IMR-90 (cell line): ENCODE results near the gene SLC35E4. TPM values are rescaled to one million over a fixed set of nuclear protein-coding genes. Genes with fewer than 3 reads are reported as not detected.

Experiments used
- ATAC-seq: fragments of 200-7000 bp; cut with Tn5 transposase; 2 replicates; pipeline ENCODE4 v1.9.1; 2020; ENCODE audit warnings: low read depth, mild to moderate bottlenecking, moderate library complexity
- BruUV-seq: library from RNA; stranded (reverse); fragments of 400-500 nt; replicated peaks from 2 replicates; lab custom pipeline; 2021; lab: Mats Ljungman, UMichigan
- CTCF ChIA-PET: fragments of 300-600 bp; formaldehyde crosslinking; extraction: SDS; loops from one replicate; lab custom pipeline; 2021; ENCODE audit warnings: antibody characterized with exemption; lab: Yijun Ruan, JAX
- POLR2A ChIA-PET: fragments of 300-600 bp; sonication (Branson Sonifier 250); formaldehyde crosslinking; loops from one replicate; lab custom pipeline; 2022; ENCODE audit warnings: antibody characterized with exemption; ENCODE audit not compliant: unreplicated experiment; lab: Charles Lee
- DNase-seq: peaks from one replicate; pipeline ENCODE4 v3.0.0; 2013
- H2AFZ ChIP-seq: replicated peaks from 2 replicates; pipeline ENCODE3; 2013; ENCODE audit warnings: low read length, mild to moderate bottlenecking; ENCODE audit not compliant: poor library complexity
- H2AK5ac ChIP-seq: 2 replicates; pipeline ENCODE4 v1.6.1; 2013; ENCODE audit warnings: low read depth, low read length, inconsistent platforms
- H2AK9ac ChIP-seq: replicated peaks from 2 replicates; pipeline ENCODE3; 2013; ENCODE audit warnings: mild to moderate bottlenecking, low read depth, low read length, moderate library complexity; ENCODE audit not compliant: poor library complexity
- H2BK120ac ChIP-seq: 2 replicates; pipeline ENCODE4 v1.6.1; 2013; ENCODE audit warnings: low read depth, low read length, inconsistent platforms
- H2BK15ac ChIP-seq: 3 replicates; pipeline ENCODE4 v1.6.1; 2013; ENCODE audit warnings: low read depth, low read length, inconsistent platforms
- H2BK20ac ChIP-seq: 2 replicates; pipeline ENCODE4 v1.6.1; 2013; ENCODE audit warnings: low read depth, mild to moderate bottlenecking, inconsistent platforms, low read length, moderate library complexity
- H2BK5ac ChIP-seq: 2 replicates; pipeline ENCODE4 v1.6.1; 2013; ENCODE audit warnings: mild to moderate bottlenecking, low read depth, low read length, inconsistent platforms; ENCODE audit not compliant: poor library complexity, severe bottlenecking
- H3K14ac ChIP-seq: replicated peaks from 2 replicates; pipeline ENCODE4 v1.6.1; 2013; ENCODE audit warnings: low read depth, low read length, inconsistent platforms
- H3K18ac ChIP-seq: 2 replicates; pipeline ENCODE4 v1.6.1; 2013; ENCODE audit warnings: low read depth, low read length, control low read depth
- H3K23ac ChIP-seq: 2 replicates; pipeline ENCODE4 v1.6.1; 2013; ENCODE audit warnings: low read depth, low read length, inconsistent platforms
- H3K27ac ChIP-seq: 2 replicates; pipeline ENCODE4 v1.5.1; 2013; ENCODE audit warnings: mild to moderate bottlenecking, control low read depth, low read length; ENCODE audit not compliant: insufficient read depth
- H3K27me3 ChIP-seq: 2 replicates; pipeline ENCODE4 v1.6.1; 2013; ENCODE audit warnings: low read length; ENCODE audit not compliant: control insufficient read depth, insufficient read depth
- H3K36me3 ChIP-seq: 2 replicates; pipeline ENCODE4 v1.6.1; 2013; ENCODE audit warnings: low read length, mixed read lengths; ENCODE audit not compliant: control insufficient read depth, insufficient read depth
- H3K4ac ChIP-seq: 2 replicates; pipeline ENCODE4 v1.6.1; 2013; ENCODE audit warnings: low read depth, low read length, inconsistent platforms
- H3K4me1 ChIP-seq: 2 replicates; pipeline ENCODE4 v1.6.1; 2013; ENCODE audit warnings: low read length, mixed read lengths; ENCODE audit not compliant: control insufficient read depth, insufficient read depth
- H3K4me2 ChIP-seq: 2 replicates; pipeline ENCODE4 v1.6.1; 2013; ENCODE audit warnings: low read depth, mild to moderate bottlenecking, control low read depth, low read length, moderate library complexity
- H3K4me3 ChIP-seq: 2 replicates; pipeline ENCODE4 v1.5.1; 2013; ENCODE audit warnings: low read depth, mild to moderate bottlenecking, control low read depth, low read length, moderate library complexity; ENCODE audit not compliant: insufficient read depth
- H3K56ac ChIP-seq: 2 replicates; pipeline ENCODE4 v1.6.1; 2013; ENCODE audit warnings: low read length, inconsistent platforms; ENCODE audit not compliant: insufficient read depth; ENCODE audit errors: extremely low read depth
- H3K79me1 ChIP-seq, 2 experiments: 2 replicates each; pipeline ENCODE4 v1.6.1; 2013; ENCODE audit warnings: low read length in 2 of 2, inconsistent platforms in 1 of 2, low read depth in 1 of 2
- H3K9ac ChIP-seq: 2 replicates; pipeline ENCODE4 v1.6.1; 2013; ENCODE audit warnings: low read depth, low read length, control low read depth
- H3K9me1 ChIP-seq: 2 replicates; pipeline ENCODE4 v1.6.1; 2013; ENCODE audit warnings: low read length, inconsistent platforms; ENCODE audit not compliant: insufficient read depth
- H3K9me3 ChIP-seq: 2 replicates; pipeline ENCODE4 v1.6.1; 2013; ENCODE audit warnings: low read length; ENCODE audit not compliant: control insufficient read depth, insufficient read depth
- H4K20me1 ChIP-seq: 2 replicates; pipeline ENCODE4 v1.6.1; 2013; ENCODE audit warnings: low read length, inconsistent platforms; ENCODE audit not compliant: insufficient read depth
- H4K5ac ChIP-seq: 2 replicates; pipeline ENCODE4 v1.6.1; 2013; ENCODE audit warnings: mild to moderate bottlenecking, low read depth, low read length, control low read depth
- H4K8ac ChIP-seq, 2 experiments: 2 replicates each; pipeline ENCODE4 v1.6.1; 2013; ENCODE audit warnings: low read depth in 2 of 2, low read length in 2 of 2, control low read depth in 1 of 2, inconsistent platforms in 1 of 2
- H4K91ac ChIP-seq: 2 replicates; pipeline ENCODE4 v1.6.1; 2013; ENCODE audit warnings: low read depth, low read length, inconsistent platforms; ENCODE audit not compliant: insufficient read depth
- CEBPB ChIP-seq: IDR thresholded peaks from 2 replicates; pipeline ENCODE4 v1.6.1; 2012; ENCODE audit warnings: low read depth, low read length, improper control_type of control experiment
- FOS ChIP-seq: fragments of 150-350 bp; IDR thresholded peaks from 2 replicates; pipeline ENCODE4 v1.6.1; 2016; ENCODE audit warnings: low read depth, low read length
- MXI1 ChIP-seq: IDR thresholded peaks from 2 replicates; pipeline ENCODE4 v1.6.1; 2012; ENCODE audit warnings: low read depth, mild to moderate bottlenecking, low read length, moderate library complexity, borderline replicate concordance
- NFE2L2 ChIP-seq: fragments of 150-350 bp; IDR thresholded peaks from 2 replicates; pipeline ENCODE4 v1.6.1; 2016; ENCODE audit warnings: low read depth, mild to moderate bottlenecking, low read length
- POLR2A ChIP-seq: IDR thresholded peaks from 2 replicates; pipeline ENCODE4 v1.6.1; 2012; ENCODE audit warnings: mild to moderate bottlenecking, low read depth, low read length
- RAD21 ChIP-seq: IDR thresholded peaks from 2 replicates; pipeline ENCODE4 v1.6.1; 2012; ENCODE audit warnings: low read length, improper control_type of control experiment
- SMC3 ChIP-seq: fragments of 150-350 bp; IDR thresholded peaks from 2 replicates; pipeline ENCODE4 v1.6.1; 2016; ENCODE audit warnings: low read depth, mild to moderate bottlenecking, antibody characterized with exemption, low read length, moderate library complexity
- WGBS, 2 experiments: methylation state at CpG; one replicate each; pipeline versions ENCODE4 v1.1.5 to v1.1.7; 2013; ENCODE audit warnings: missing lambda C conversion rate in 2 of 2; ENCODE audit not compliant: insufficient read length in 1 of 2; ENCODE audit errors: extremely low coverage in 2 of 2; 5-methylcytosine and 5-hydroxymethylcytosine counted together
- dilution Hi-C: fragments of 300-500 bp; cut with HindIII; formaldehyde crosslinking; loops from one replicate; pipeline ENCODE4 v1.14.3; 2018; ENCODE audit warnings: low sequenced_read_pairs; ENCODE audit not compliant: unreplicated experiment
- in situ Hi-C: fragments of 300-500 bp; cut with MboI; formaldehyde crosslinking; loops from 3 replicates; pipeline ENCODE4 v1.14.3; 2019; ENCODE audit warnings: low sequenced_read_pairs, inconsistent platforms, mixed read lengths
- intact Hi-C: fragments of 100-400 bp; cut with micrococcal nuclease; formaldehyde crosslinking; loops from 2 replicates; pipeline ENCODE4 v1.10.0; 2022
- polyA plus RNA-seq, 3 experiments: library from polyadenylated mRNA; depleted of rRNA; stranded (reverse); fragments of >200 nt; gene quantifications; 2 replicates each; pipeline ENCODE4 v1.2.3, GENCODE V29; 2012; ENCODE audit warnings: low replicate concordance in 1 of 3
- total RNA-seq: library from RNA; depleted of rRNA; stranded (reverse); fragments of >200 nt; gene quantifications from 2 replicates; pipeline ENCODE4 v1.2.3, GENCODE V29; 2012
- TF ChIP-seq, protein P1 (sequence below): conservative IDR thresholded peaks from 2 replicates; pipeline ENCODE4 v1.5.1; 2012; ENCODE audit warnings: mild to moderate bottlenecking, low read depth, low read length, improper control_type of control experiment

Gene SLC35E4
- total and polyA plus RNA-seq, 2 of the 4 experiments (the other 2 are of a cell fraction) = 5.7 to 6.8 TPM

DNA sequence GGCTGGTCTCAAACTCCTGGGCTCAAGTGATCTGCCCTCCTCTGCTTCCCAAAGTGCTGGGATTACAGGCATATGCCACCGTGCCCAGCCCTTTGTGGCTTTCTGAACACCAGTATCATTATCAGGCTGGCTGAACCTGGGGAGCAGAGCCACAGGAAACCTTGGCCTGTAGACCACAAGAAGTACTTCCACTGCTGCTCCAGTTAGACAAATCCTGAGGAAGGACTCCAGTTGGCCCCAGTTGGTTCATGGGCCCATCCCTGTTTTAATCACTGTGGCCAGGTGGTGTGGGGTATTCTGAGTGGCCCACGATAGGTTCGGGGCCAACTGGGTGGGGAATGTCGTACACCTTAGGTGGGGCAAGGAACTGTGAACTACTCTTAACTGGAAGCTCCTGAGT, 37.6 kb downstream of the SLC35E4 start:
- no peak overlapping the region for H2BK120ac ChIP-seq
- DNase-seq (no peak), ATAC-seq (no peak)
- H4K8ac ChIP-seq = no peak overlapping the region
- no CpG with 5 or more reads among the region's 4 CpGs for WGBS, 2 experiments
- 0 out of 2 replicates have a peak, but pooled peaks cover 4% of the 10 kb centered on the region for H3K9me1 ChIP-seq
- no peak overlapping the region for H3K18ac ChIP-seq
- H4K5ac ChIP-seq = no peak overlapping the region
- no peak overlapping the region for H3K4me2 ChIP-seq
- in situ Hi-C loops = no loop called here
- no peaks in the 10 kb centered on the region for H4K20me1 ChIP-seq
- H3K4ac ChIP-seq = no peak overlapping the region
- no peak overlapping the region for H2AK9ac ChIP-seq
- no peak overlapping the region for H3K14ac ChIP-seq
- no peak for TF ChIP-seq MXI1
- TF ChIP-seq, protein P1, sequence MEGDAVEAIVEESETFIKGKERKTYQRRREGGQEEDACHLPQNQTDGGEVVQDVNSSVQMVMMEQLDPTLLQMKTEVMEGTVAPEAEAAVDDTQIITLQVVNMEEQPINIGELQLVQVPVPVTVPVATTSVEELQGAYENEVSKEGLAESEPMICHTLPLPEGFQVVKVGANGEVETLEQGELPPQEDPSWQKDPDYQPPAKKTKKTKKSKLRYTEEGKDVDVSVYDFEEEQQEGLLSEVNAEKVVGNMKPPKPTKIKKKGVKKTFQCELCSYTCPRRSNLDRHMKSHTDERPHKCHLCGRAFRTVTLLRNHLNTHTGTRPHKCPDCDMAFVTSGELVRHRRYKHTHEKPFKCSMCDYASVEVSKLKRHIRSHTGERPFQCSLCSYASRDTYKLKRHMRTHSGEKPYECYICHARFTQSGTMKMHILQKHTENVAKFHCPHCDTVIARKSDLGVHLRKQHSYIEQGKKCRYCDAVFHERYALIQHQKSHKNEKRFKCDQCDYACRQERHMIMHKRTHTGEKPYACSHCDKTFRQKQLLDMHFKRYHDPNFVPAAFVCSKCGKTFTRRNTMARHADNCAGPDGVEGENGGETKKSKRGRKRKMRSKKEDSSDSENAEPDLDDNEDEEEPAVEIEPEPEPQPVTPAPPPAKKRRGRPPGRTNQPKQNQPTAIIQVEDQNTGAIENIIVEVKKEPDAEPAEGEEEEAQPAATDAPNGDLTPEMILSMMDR = no peak
- TF ChIP-seq POLR2A = no peak
- no peak for TF ChIP-seq NFE2L2
- TF ChIP-seq RAD21 = no peak
- no peak for TF ChIP-seq FOS
- TF ChIP-seq CEBPB = no peak
- no peak for TF ChIP-seq SMC3
- H3K56ac ChIP-seq = no peak overlapping the region
- no peak overlapping the region for H3K23ac ChIP-seq
- H3K27ac ChIP-seq = no peak overlapping the region
- no peak overlapping the region for H4K91ac ChIP-seq
- no peak overlapping the region for H2BK15ac ChIP-seq
- CTCF ChIA-PET = no interaction called here
- H3K9me3 ChIP-seq = no peaks in the 10 kb centered on the region
- H3K4me3 ChIP-seq = no peak overlapping the region
- H3K79me1 ChIP-seq = no peaks in the 10 kb centered on the region
- H2AFZ ChIP-seq = no peak overlapping the region
- no peak overlapping the region for H2AK5ac ChIP-seq
- dilution Hi-C loops = no loop called here
- H3K27me3 ChIP-seq = peaks cover 2% of the 10 kb centered on the region
- H3K4me1 ChIP-seq = no peaks in the 10 kb centered on the region
- no peak overlapping the region for H2BK5ac ChIP-seq
- H3K36me3 ChIP-seq = no peaks in the 10 kb centered on the region
- H2BK20ac ChIP-seq = no peak overlapping the region
- POLR2A ChIA-PET = no interaction called here
- no peak overlapping the region for H3K9ac ChIP-seq
- intact Hi-C loops = no loop called here
- no TSS peak for BruUV-seq
